Spleen (tissue), 11 donors: Measurements from ENCODE around the gene CACNA2D2. TPM values are rescaled to one million over a fixed set of nuclear protein-coding genes. Genes with fewer than 3 reads are reported as not detected.

Experiments used
- DNase-seq: peaks from one replicate; pipeline ENCODE4 v3.0.0-alpha.2; 2020
- H3K27ac ChIP-seq, 8 donors: fragments of 200-600 bp; sonication (generic) in 7 of 8; 1 replicate in 4 of 8; 2 replicates in 4 of 8; pipeline versions ENCODE4 v1.5.0 to v1.8.0; 2016 to 2021; ENCODE audit warnings: inconsistent platforms in 4 of 8, mild to moderate bottlenecking in 4 of 8, moderate library complexity in 1 of 8
- H3K27me3 ChIP-seq, 7 donors: fragments of 200-600 bp; sonication (generic) in 6 of 7; replicated peaks in 1 of 7; 1 replicate in 4 of 7; 2 replicates in 3 of 7; pipeline versions ENCODE4 v1.5.0 to v1.8.0; 2016 to 2021; ENCODE audit warnings: inconsistent platforms in 3 of 7, mild to moderate bottlenecking in 1 of 7
- H3K36me3 ChIP-seq, 6 donors: fragments of 200-600 bp; sonication (generic) in 5 of 6; 1 replicate in 4 of 6; 2 replicates in 2 of 6; pipeline versions ENCODE4 v1.5.0 to v1.8.0; 2016 to 2021; ENCODE audit warnings: inconsistent platforms in 2 of 6
- H3K4me1 ChIP-seq, 6 donors: fragments of 200-600 bp; sonication (generic) in 5 of 6; 1 replicate in 3 of 6; 2 replicates in 3 of 6; pipeline versions ENCODE4 v1.5.0 to v1.8.0; 2016 to 2021; ENCODE audit warnings: inconsistent platforms in 3 of 6
- H3K4me3 ChIP-seq, 8 donors: fragments of 200-600 bp; sonication (generic) in 7 of 8; 1 replicate in 4 of 8; 2 replicates in 4 of 8; pipeline versions ENCODE4 v1.5.0 to v1.8.0; 2016 to 2021; ENCODE audit warnings: inconsistent platforms in 4 of 8, mild to moderate bottlenecking in 4 of 8, moderate library complexity in 2 of 8
- H3K9me3 ChIP-seq, 8 donors: fragments of 200-600 bp; sonication (generic) in 7 of 8; 1 replicate in 4 of 8; 2 replicates in 4 of 8; pipeline versions ENCODE4 v1.5.0 to v1.8.0; 2016 to 2021; ENCODE audit warnings: inconsistent platforms in 4 of 8
- CTCF ChIP-seq, 11 experiments: fragments of 200-600 bp in 7 of 11; fragments of 450-650 bp in 4 of 11; sonication (generic) in 4 of 11; IDR thresholded peaks in 8 of 11; conservative IDR thresholded peaks in 3 of 11; 1 replicate in 7 of 11; 2 replicates in 4 of 11; pipeline versions ENCODE4 v1.4.0 to v1.8.0; 2016 to 2021; ENCODE audit warnings: antibody characterized with exemption in 11 of 11, inconsistent platforms in 4 of 11, mild to moderate bottlenecking in 1 of 11
- POLR2A ChIP-seq, 3 donors: fragments of 450-650 bp; IDR thresholded peaks; one replicate each; pipeline ENCODE4 v1.5.1; 2017; ENCODE audit warnings: antibody characterized with exemption in 3 of 3, mild to moderate bottlenecking in 1 of 3
- POLR2AphosphoS5 ChIP-seq, 3 donors: sonication (generic); formaldehyde crosslinking; IDR thresholded peaks; one replicate each; pipeline ENCODE4 v1.5.1; 2017; ENCODE audit warnings: antibody characterized with exemption in 3 of 3
- WGBS, 5 donors: extraction: QIAGEN DNeasy Blood & Tissue Kit in 3 of 5; methylation state at CpG; one replicate each; pipeline versions ENCODE4 v1.1.5 to v1.1.7; 2013 to 2018; 5-methylcytosine and 5-hydroxymethylcytosine counted together
- intact Hi-C: fragments of 100-400 bp; cut with DNase I; formaldehyde crosslinking; loops from one replicate; pipeline ENCODE4 v1.15.0; 2023; ENCODE audit warnings: low total_unique reads
- polyA plus RNA-seq, 3 donors: library from polyadenylated mRNA; stranded (reverse); fragments of 200-250 nt; gene quantifications; one replicate each; pipeline ENCODE4 v1.2.1, GENCODE V29; 2013
- total RNA-seq, 7 donors: library from RNA; depleted of rRNA in 3 of 7; stranded (reverse); fragments of >200 nt in 3 of 7; fragmentation: NEBNext Ultra II Directional in 4 of 7; extraction: Animal tissue kit (Norgen Biotek cat#: 25700) in 4 of 7; gene quantifications; one replicate each; pipeline versions ENCODE4 v1.1.0 to v1.2.1, GENCODE V29; 2016 to 2021
- donor health status: healthy with polysubstance abuse.
- donor health status: DM: no; HTN: no; CAD: no; lungs with moderate emphysema.
- donor health status: DM: no; HTN: no; CAD: no.
- donor health status: Bipolar disorder and iron deficiency.
- donor health status: healthy.
- donor health status: DM: no; HTN: no; CAD: no.
- donor health status: DM: yes; HTN: yes; CAD: no.

Gene CACNA2D2
- total and polyA plus RNA-seq, 10 donors = 0.24 to 3.2 (median 1.2) TPM

GRCh38 chr3:50327943-50328691 is 175.3 kb downstream of the CACNA2D2 start, which contains the start of gene TUSC2:
Gene TUSC2 (minus strand): TSS chr3:50328223. CDS start chr3:50328099, 124 bp downstream.
- no peaks in the 10 kb centered on the region for H3K27me3 ChIP-seq
- intact Hi-C loops = loop anchor here (10.0 kb wide), 1 partner anchor 93 kb away; the partner anchor contains the start of gene GNAI2
- peaks cover 34 to 98% (median 65%) of the 10 kb centered on the region in 6 donors for H3K4me1 ChIP-seq
- peak within 1 kb of the TSS; percentile 74 to 93 (median 86) for H3K27ac ChIP-seq
- WGBS, 5 donors = 3 to 8% (median 3%) methylated on average over 12 to 55 of the region's 55 CpGs
- TF ChIP-seq POLR2A (IDR thresholded peaks at IDR 0.05) (no peak), CTCF (IDR thresholded peaks at IDR 0.05 in 8 of 11, conservative IDR thresholded peaks at IDR 0.05 in 3 of 11) (peak in 4 of 11 experiments; percentile 15 to 22 (median 20)), POLR2AphosphoS5 (IDR thresholded peaks at IDR 0.05) (peak; percentile 94 to 98 (median 96))
- H3K4me3 ChIP-seq = peak within 1 kb of the TSS; percentile 74 to 100 (median 97)
- peaks cover 0 to 68% (median 50%) of the 10 kb centered on the region in 6 donors for H3K36me3 ChIP-seq
- peak; percentile 98 for DNase-seq
- H3K9me3 ChIP-seq = no peaks in the 10 kb centered on the region

GRCh38 chr3:50327129-50327528 is 176.3 kb downstream of the CACNA2D2 start:
- TF ChIP-seq CTCF (IDR thresholded peaks at IDR 0.05 in 8 of 11, conservative IDR thresholded peaks at IDR 0.05 in 3 of 11) = no peak
- no peak for TF ChIP-seq POLR2AphosphoS5 (IDR thresholded peaks at IDR 0.05)
- no peak for TF ChIP-seq POLR2A (IDR thresholded peaks at IDR 0.05)
- peak overlapping the region; percentile 74 to 100 (median 97) for H3K4me3 ChIP-seq
- 50 to 88% (median 74%) methylated on average over 2 to 4 of the region's 4 CpGs for WGBS, 5 donors
- H3K36me3 ChIP-seq = peaks cover 0 to 58% (median 43%) of the 10 kb centered on the region in 6 donors
- no peaks in the 10 kb centered on the region for H3K9me3 ChIP-seq
- peak; percentile 66 for DNase-seq
- intact Hi-C loops = loop anchor here (10.0 kb wide), 1 partner anchor 92 kb away; the partner anchor contains the start of gene GNAI2
- H3K27me3 ChIP-seq = no peaks in the 10 kb centered on the region
- H3K27ac ChIP-seq = peak overlapping the region in 4 of 8 donors; percentile 85 to 93 (median 90)
- peaks cover 36 to 98% (median 67%) of the 10 kb centered on the region in 6 donors for H3K4me1 ChIP-seq

- peak; percentile 71 for DNase-seq
- Histone ChIP-seq H3K9me3 (no peaks in the 10 kb centered on the region), H3K27ac (peak overlapping the region in 5 of 8 donors; percentile 34 to 96 (median 95)), H3K36me3 (peaks cover 0 to 48% (median 34%) of the 10 kb centered on the region in 6 donors), H3K4me1 (peaks cover 37 to 95% (median 72%) of the 10 kb centered on the region in 6 donors), H3K4me3 (no peak overlapping the region), H3K27me3 (no peaks in the 10 kb centered on the region)
- TF ChIP-seq CTCF (IDR thresholded peaks at IDR 0.05 in 8 of 11, conservative IDR thresholded peaks at IDR 0.05 in 3 of 11) (no peak), POLR2AphosphoS5 (IDR thresholded peaks at IDR 0.05) (no peak), POLR2A (IDR thresholded peaks at IDR 0.05) (no peak)
- intact Hi-C loops = loop anchor here (10.0 kb wide), 1 partner anchor 91 kb away; the partner anchor contains the start of gene GNAI2
- 90 to 96% (median 95%) methylated on average over 8 of the region's 8 CpGs for WGBS, 5 donors
These were observed 177.3 kb downstream of the CACNA2D2 start for GRCh38 chr3:50326182-50326541.
